ENCODE measurements around the gene TMEM178B. TPM values are rescaled to one million over a fixed set of nuclear protein-coding genes. Genes with fewer than 3 reads are reported as not detected.
A peak's percentile ranks its signal among the peaks of the same experiment; 100 is the strongest.

Gene TMEM178B
- total RNA-seq, 3 donors from 2014 or later, result 0.23 to 0.90 (median 0.37) TPM

DNA sequence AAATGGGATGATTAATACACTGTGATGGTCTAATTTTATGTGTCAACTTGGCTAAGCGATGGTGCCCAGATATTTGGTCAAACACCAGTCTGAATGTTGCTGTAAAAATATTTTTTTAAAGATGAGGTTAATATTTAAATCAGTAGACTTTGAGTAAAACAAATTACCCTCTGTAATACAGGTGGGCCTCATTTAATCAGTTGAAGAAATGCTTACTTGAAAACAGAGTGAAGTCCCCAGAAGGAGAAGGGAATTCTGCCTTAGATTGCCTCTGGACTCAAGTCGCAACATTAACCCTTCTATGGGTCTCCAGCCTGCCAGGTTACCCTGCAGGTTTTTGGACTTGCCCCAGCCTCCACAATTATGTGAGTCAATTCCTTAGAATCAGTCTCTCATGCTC, 427.6 kb downstream of the TMEM178B start:
- Mint-ChIP-seq H3K36me3 (ENCODE audit: insufficient read depth) (no peaks in the 10 kb centered on the region), H3K4me3 (no peak overlapping the region), H3K9me3 (no peaks in the 10 kb centered on the region), H3K4me1 (ENCODE audit: low read depth) (no peaks in the 10 kb centered on the region), H3K27me3 (ENCODE audit: low read depth) (peaks cover 30% of the 10 kb centered on the region)
- ATAC-seq, result no peak
- no peak for DNase-seq

DNA sequence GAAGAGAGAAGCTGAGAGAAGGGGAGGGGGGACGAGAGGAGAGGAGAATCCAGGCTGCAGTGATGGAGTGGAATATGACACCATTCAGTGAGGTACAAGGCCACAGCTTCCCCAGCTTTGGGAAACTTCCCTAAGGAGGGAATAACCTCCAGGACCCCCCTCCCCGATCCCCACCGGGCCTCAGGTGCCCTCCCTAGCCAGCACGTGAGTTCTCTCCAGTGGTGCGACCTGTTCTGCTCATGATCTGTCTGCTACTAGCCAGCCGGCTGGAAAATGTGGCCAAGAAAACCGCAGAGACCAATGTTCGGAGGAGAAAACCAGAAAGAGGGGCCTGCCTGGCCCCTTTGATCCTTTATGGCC, 437.4 kb downstream of the TMEM178B start:
- Mint-ChIP-seq H3K4me1 (ENCODE audit: low read depth) (peaks cover 13% of the 10 kb centered on the region), H3K27me3 (ENCODE audit: low read depth) (peaks cover 69% of the 10 kb centered on the region), H3K4me3 (no peak overlapping the region), H3K9me3 (peaks cover 5% of the 10 kb centered on the region), H3K36me3 (ENCODE audit: insufficient read depth) (no peaks in the 10 kb centered on the region)
- ATAC-seq, result no peak
- no peak for DNase-seq

DNA sequence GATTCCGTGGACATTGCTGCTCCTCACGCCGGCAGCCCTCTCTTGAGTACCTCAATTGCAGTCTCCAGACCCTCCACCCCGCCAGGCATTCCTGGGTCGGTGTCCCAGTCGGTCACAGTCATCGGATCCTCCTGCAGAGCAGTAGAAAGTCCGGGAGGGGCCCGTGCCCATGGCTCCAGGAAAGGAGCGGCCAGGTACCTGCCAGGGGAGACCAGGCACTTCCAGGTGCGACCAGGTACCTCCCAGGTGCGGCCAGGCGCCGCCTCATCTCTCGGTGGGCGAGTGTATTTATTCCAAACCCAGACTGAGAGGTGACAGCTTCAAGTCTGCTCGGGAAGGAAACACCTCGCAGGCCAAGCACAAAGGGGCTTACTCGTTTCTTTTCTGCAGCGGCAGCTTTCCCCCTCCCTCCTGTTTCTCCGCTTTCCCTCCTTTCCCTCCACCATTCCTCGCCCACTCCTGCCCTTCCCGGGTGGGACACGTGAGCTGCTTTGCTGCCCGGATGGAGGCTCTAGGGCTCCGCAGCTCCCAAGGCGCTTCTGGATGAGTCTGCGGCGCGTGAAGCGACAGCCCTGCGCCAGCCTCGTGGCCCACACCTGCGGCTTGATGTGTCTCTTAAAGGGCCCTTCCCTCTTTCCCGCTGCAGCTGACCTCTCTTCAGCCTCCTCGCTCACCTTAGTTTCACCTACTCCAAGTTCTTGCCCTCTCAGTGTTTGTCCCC, 438.0 kb downstream of the TMEM178B start:
- peak overlapping the region; percentile 71 for H3K4me3 Mint-ChIP-seq
- peaks cover 70% of the 10 kb centered on the region for H3K27me3 Mint-ChIP-seq (ENCODE audit: low read depth)
- ATAC-seq, result peak; percentile 30 to 38
- H3K36me3 Mint-ChIP-seq (ENCODE audit: insufficient read depth), result no peaks in the 10 kb centered on the region
- peaks cover 13% of the 10 kb centered on the region for H3K4me1 Mint-ChIP-seq (ENCODE audit: low read depth)
- DNase-seq, result no peak
- peaks cover 5% of the 10 kb centered on the region for H3K9me3 Mint-ChIP-seq

DNA sequence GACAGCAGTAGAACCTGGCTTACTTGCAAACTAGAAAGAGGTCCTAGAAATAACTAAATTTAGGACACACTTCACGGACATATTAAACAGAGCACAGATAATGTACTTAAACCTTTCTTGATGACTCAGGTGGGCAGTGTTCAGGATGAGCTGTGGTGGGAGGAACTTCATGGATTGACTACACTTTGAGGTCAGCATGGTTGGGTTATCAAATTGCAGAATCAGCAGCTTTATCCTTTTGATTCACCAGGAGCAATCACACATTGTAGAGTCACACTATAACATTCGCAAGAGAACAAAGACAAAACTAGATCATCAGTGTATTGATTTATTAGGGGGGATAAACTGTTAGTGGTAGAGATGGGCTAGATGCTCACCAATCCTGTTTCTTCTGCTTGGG, 438.7 kb downstream of the TMEM178B start:
- no peaks in the 10 kb centered on the region for H3K36me3 Mint-ChIP-seq (ENCODE audit: insufficient read depth)
- no peak overlapping the region for H3K4me3 Mint-ChIP-seq
- DNase-seq (no peak), ATAC-seq (no peak)
- H3K27me3 Mint-ChIP-seq (ENCODE audit: low read depth), result peaks cover 76% of the 10 kb centered on the region
- peaks cover 5% of the 10 kb centered on the region for H3K9me3 Mint-ChIP-seq
- peaks cover 13% of the 10 kb centered on the region for H3K4me1 Mint-ChIP-seq (ENCODE audit: low read depth)

DNA sequence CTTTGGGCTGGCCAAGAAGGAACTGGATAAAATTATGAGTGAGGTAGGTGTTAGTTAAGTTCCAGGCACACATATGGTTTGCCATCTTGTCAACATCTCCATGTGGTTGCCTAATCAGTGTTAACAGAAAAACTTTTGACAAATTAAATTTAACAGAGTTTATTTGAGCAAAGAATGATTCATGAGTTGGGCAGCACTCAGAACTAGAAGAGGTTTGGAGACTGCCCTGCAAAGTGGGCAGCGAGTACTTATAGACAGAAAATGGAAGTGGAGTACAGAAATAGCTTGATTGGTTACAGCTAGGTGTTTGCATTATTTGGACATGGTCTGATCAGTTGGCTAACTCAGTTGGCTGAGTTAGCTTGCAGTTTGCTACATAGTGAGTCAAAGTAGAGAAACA, 439.9 kb downstream of the TMEM178B start:
- Mint-ChIP-seq H3K4me3 (no peak overlapping the region), H3K9me3 (peaks cover 5% of the 10 kb centered on the region), H3K27me3 (ENCODE audit: low read depth) (peaks cover 67% of the 10 kb centered on the region), H3K36me3 (ENCODE audit: insufficient read depth) (no peaks in the 10 kb centered on the region), H3K4me1 (ENCODE audit: low read depth) (peaks cover 13% of the 10 kb centered on the region)
- DNase-seq (no peak), ATAC-seq (no peak)

DNA sequence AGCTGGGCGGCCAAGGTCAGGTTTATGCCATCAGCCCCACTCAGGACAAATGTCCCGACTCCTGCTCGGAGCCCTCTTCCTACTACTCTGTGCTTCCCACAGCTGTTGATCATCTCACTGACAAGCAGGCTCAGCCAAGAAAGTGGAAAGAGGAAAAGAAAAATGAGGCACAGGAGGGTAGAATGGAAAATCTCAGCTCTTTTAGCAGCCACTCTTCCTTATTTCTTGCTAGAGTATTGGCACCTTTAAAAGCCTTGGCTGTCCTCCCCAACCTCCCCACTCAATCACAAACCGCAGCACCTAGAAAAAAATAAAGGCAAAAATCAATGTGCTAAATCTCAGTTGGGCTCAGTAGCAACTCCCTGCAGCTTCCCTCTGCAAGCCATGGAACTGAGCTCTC, 442.1 kb downstream of the TMEM178B start:
- ATAC-seq (no peak), DNase-seq (no peak)
- peaks cover 5% of the 10 kb centered on the region for H3K9me3 Mint-ChIP-seq
- H3K4me1 Mint-ChIP-seq (ENCODE audit: low read depth), result peaks cover 11% of the 10 kb centered on the region
- H3K4me3 Mint-ChIP-seq, result no peak overlapping the region
- H3K27me3 Mint-ChIP-seq (ENCODE audit: low read depth), result peaks cover 55% of the 10 kb centered on the region
- no peaks in the 10 kb centered on the region for H3K36me3 Mint-ChIP-seq (ENCODE audit: insufficient read depth)

DNA sequence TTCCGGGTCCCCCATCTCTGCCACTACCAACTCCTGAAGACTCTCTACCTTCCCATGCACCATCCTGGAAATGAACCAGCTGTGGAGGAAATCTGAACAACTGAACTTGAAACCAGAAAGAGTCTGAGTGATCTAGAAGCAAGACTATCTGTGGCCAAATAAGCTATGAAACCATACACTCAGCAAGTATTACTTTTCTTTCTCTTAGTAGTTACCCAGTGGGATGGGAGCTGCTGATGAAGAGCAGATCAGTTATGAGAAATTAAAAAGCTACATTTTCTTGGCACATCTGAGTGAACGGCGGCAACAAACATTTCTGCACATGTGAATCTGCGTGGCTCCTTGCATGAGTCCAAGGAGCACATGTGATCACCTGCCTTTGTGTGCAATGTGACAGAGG, 445.8 kb downstream of the TMEM178B start:
- Mint-ChIP-seq H3K4me1 (ENCODE audit: low read depth) (no peaks in the 10 kb centered on the region), H3K9me3 (no peaks in the 10 kb centered on the region), H3K36me3 (ENCODE audit: insufficient read depth) (no peaks in the 10 kb centered on the region), H3K4me3 (no peak overlapping the region), H3K27me3 (ENCODE audit: low read depth) (peaks cover 25% of the 10 kb centered on the region)
- ATAC-seq, result no peak
- DNase-seq, result no peak

DNA sequence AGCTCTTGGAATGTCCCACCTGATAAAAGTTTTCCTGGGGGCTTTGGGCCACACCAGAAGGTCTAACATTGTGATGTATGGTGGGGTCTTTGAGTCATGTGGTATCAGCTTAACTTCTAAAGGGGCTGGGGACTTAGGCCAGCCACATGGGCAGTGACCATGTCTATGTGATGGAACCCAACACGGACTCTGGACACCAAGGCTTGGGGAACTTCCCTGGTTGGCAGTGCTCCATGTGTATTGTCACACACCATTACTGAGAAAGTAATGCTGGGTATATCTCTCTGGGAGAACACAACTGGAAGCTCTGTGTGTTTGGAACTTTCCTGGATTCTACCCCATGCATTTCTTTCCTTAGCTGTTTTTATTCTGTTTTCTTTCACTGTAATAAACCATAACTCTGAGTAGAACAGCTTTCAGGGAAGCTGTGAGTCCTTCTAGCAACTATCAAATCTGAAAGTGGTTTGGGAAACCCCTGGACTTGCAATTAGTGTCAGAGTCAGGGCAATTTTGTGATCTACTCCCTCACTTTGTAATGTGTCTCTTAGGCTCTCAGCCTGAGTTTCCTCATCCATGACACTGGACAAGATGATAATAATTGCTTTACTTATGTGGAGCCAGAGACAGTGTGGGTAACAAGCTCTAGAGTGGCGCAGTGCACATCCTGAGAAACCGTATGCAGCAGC, 448.9 kb downstream of the TMEM178B start:
- H3K4me1 Mint-ChIP-seq (ENCODE audit: low read depth), result no peaks in the 10 kb centered on the region
- no peaks in the 10 kb centered on the region for H3K36me3 Mint-ChIP-seq (ENCODE audit: insufficient read depth)
- no peak overlapping the region for H3K4me3 Mint-ChIP-seq
- no peaks in the 10 kb centered on the region for H3K9me3 Mint-ChIP-seq
- H3K27me3 Mint-ChIP-seq (ENCODE audit: low read depth), result peaks cover 16% of the 10 kb centered on the region
- DNase-seq, result no peak
- no peak for ATAC-seq

DNA sequence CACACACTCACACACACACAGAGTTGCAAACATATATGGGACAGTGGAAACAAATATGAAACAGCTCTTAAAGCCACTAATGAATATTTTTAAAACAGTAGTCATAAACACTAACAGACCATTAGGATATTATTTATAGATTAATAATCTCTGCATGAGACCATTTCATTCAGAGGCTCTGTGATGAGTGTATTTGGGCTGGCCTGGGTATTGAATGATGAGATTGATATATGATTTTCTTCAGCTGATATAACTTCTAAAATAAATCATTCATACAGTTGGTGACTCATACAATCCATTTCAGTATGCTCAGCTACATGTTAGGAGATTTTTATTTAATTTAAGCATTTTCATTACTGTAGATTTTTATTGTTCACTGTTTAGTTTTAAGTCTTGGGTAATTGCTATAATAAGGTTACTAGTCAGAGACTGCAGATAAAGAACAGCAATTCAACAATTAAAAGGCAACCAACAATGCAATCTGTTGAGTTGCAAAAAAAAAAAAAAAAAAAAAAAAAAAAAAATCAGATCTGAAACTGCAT, 452.2 kb downstream of the TMEM178B start:
- Mint-ChIP-seq H3K4me3 (no peak overlapping the region), H3K27me3 (ENCODE audit: low read depth) (peaks cover 18% of the 10 kb centered on the region)
- ATAC-seq, result no peak

DNA sequence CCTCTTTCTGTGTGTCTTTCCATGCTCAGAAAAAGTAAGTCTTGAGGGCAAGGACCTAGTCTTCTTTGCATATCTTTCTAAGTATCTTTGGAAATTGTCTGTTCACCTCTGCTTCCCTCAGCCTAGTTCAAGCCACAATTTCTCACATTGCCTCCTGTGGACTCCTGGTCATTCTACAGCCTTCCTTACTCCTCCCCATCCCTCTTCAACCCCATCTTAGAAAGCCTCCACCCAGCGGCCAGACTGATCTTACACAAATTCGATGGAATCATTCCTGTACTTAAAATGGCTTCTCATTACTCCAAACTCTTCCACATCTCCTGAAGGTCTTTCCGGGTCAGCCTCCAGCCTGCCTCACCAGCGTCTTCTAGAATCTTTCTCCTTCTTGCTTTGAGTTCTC, 453.2 kb downstream of the TMEM178B start:
- Mint-ChIP-seq H3K9me3 (no peaks in the 10 kb centered on the region), H3K4me1 (ENCODE audit: low read depth) (no peaks in the 10 kb centered on the region), H3K36me3 (ENCODE audit: insufficient read depth) (no peaks in the 10 kb centered on the region), H3K27me3 (ENCODE audit: low read depth) (peaks cover 21% of the 10 kb centered on the region), H3K4me3 (no peak overlapping the region)
- no peak for DNase-seq
- no peak for ATAC-seq

More for the DNA sequence above, 452.2 kb downstream of the TMEM178B start:
- Mint-ChIP-seq H3K36me3 (ENCODE audit: insufficient read depth) (no peaks in the 10 kb centered on the region), H3K4me1 (ENCODE audit: low read depth) (no peaks in the 10 kb centered on the region), H3K9me3 (no peaks in the 10 kb centered on the region)
- no peak for DNase-seq

DNA sequence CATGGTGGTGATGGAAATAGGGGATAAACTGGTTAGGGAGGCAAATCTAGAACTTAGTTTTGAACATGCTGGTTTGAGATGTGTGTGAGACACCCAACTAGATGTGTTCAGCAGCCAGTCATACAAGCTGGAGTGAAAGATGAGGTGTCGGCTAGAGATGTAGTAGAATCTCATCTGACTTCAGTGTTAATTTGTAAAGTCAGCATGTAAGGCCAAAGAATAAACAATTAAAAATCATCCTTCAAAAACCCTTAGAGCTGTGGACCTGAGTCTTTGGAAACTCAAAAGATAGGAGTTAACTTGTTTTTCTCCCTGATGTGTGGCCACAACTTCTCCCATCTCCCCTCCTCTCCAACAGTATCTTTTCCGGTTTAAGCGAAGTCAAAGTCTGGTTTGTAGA, 454.5 kb downstream of the TMEM178B start:
- ATAC-seq (no peak), DNase-seq (no peak)
- Mint-ChIP-seq H3K36me3 (ENCODE audit: insufficient read depth) (no peaks in the 10 kb centered on the region), H3K4me1 (ENCODE audit: low read depth) (peaks cover 2% of the 10 kb centered on the region), H3K27me3 (ENCODE audit: low read depth) (peaks cover 28% of the 10 kb centered on the region), H3K9me3 (no peaks in the 10 kb centered on the region), H3K4me3 (no peak overlapping the region)

Other genes starting within 250 kb of the TMEM178B start
- 10 to 100 TPM; 27.2 to 29.7 (median 27.8) TPM for gene BRAF, start 149.1 kb upstream of the TMEM178B start, total RNA-seq
- gene MRPS33, start 59.1 kb upstream of the TMEM178B start, total RNA-seq, result 10 to 100 TPM; 69.7 to 84.4 (median 74.1) TPM

All from activated T-cell treated with anti-CD3 and anti-CD28 coated beads, Interleukin-2, amount 50 U/mL, for 4 hours (primary cell).